Measurements from ENCODE around the gene C1orf35. TPM values are rescaled to one million over a fixed set of nuclear protein-coding genes. Genes with fewer than 3 reads are reported as not detected.

C1orf35 gene
- total RNA-seq, 1 donor from 2014 or later, result 17.1 TPM

DNA sequence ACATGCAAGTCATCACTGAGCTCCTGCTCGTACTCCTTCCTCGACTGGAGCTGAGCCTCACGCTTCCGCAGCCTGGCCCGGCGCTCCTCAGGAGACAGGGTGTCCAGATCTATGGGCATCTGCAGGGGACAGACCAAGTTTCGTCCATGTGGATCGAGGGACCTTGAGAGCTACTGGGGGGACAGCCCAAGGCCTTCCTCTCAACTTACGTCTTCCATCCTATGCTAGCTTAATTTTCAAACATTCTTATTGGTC lies 3.6 kb upstream of the C1orf35 start:
- no peak for FAIRE-seq
- no peak overlapping the region for H3K4me3 ChIP-seq (ENCODE audit: low read depth, low read length)
- no peaks in the 10 kb centered on the region for H3K27me3 ChIP-seq (ENCODE audit: control insufficient read depth, insufficient read depth, low read length)
- TF ChIP-seq, protein P1, sequence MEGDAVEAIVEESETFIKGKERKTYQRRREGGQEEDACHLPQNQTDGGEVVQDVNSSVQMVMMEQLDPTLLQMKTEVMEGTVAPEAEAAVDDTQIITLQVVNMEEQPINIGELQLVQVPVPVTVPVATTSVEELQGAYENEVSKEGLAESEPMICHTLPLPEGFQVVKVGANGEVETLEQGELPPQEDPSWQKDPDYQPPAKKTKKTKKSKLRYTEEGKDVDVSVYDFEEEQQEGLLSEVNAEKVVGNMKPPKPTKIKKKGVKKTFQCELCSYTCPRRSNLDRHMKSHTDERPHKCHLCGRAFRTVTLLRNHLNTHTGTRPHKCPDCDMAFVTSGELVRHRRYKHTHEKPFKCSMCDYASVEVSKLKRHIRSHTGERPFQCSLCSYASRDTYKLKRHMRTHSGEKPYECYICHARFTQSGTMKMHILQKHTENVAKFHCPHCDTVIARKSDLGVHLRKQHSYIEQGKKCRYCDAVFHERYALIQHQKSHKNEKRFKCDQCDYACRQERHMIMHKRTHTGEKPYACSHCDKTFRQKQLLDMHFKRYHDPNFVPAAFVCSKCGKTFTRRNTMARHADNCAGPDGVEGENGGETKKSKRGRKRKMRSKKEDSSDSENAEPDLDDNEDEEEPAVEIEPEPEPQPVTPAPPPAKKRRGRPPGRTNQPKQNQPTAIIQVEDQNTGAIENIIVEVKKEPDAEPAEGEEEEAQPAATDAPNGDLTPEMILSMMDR (IDR thresholded peaks at IDR 0.05; ENCODE audit: insufficient read depth, low read length, severe bottlenecking), result no peak
- DNase-seq (ENCODE audit: low read depth), result no peak
- peaks cover 4% of the 10 kb centered on the region for H3K36me3 ChIP-seq (ENCODE audit: control insufficient read depth, insufficient read depth, low read length)

DNA sequence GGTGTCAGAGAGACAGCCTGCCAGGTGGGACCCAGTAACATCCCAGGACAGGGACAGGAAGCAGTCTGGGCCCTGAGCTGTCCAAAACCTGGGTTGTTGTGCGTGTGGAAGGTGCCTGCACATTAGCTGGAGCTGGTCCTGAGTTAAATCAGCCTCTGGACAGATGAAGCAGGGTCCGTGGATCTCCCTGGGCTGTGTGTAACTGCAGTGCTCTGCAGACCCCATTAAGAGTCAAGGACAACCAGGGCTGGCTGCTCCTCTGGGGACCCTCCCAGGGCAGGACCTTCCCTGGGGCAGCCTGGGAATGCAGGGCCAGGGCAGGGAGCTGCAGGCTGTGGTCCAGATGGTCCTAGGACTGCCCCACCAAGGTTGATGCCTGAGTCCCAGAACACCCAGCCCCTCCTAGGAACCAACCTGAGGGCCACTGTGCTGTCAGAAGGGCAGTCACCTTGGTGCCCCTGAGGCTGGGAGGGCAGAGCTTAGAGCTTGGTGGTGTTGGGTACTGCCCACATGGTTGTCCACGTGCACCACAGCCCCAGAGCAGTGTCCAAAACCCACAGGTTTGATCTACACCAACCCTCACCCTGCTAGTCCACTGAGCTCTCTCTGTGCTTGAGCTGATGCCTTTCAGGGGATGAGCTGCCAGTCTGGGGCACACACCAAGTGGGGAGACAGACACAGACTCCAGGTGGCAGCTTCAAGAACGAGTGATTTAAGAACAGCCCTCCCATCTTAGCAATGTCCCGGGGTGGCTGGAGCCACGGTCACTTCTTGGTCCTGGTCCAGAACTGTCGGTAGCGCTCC lies 3.1 kb upstream of the C1orf35 start:
- no peak overlapping the region for H3K4me3 ChIP-seq (ENCODE audit: low read depth, low read length)
- FAIRE-seq (no peak), DNase-seq (ENCODE audit: low read depth) (no peak)
- TF ChIP-seq, protein P1 (IDR thresholded peaks at IDR 0.05; ENCODE audit: insufficient read depth, low read length, severe bottlenecking), result no peak
- peaks cover 4% of the 10 kb centered on the region for H3K36me3 ChIP-seq (ENCODE audit: control insufficient read depth, insufficient read depth, low read length)
- no peaks in the 10 kb centered on the region for H3K27me3 ChIP-seq (ENCODE audit: control insufficient read depth, insufficient read depth, low read length)

DNA sequence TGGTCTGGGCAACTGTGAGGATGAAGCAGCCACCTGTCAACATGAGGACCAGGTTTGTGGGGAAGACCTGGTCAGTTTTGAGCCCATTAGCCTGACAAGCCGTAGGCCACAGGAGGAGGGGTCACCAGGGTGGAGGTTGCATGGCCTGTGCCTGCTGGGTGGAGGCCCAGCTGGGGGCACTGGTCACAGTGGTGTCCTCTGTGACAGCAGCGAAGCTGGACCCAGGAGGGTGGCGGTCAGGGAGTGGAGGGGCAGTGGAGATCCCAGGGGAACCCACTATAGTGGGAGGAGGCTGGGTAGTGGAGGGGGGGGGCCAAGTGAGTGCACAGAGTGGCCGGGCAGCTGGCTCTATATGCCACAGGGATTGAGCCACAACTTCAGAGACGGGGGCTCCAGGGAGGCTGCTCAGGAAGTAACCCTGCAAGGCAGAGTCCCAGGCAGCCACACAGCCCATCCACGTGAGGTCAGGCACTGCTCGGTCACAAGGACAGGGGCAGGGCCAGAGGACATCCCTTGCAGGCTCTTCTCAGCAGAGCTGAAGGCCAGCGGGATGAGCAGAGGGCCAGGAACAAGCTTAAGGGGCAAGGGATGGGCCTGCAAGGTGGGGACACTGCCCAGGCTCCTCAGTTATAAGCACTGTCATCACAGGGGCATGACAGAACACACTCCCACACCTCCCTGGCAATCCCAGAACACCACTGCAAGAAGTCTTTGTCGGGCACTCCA lies 2.3 kb upstream of the C1orf35 start:
- FAIRE-seq, result no peak
- Histone ChIP-seq H3K27me3 (ENCODE audit: control insufficient read depth, insufficient read depth, low read length) (no peaks in the 10 kb centered on the region), H3K4me3 (ENCODE audit: low read depth, low read length) (no peak overlapping the region), H3K36me3 (ENCODE audit: control insufficient read depth, insufficient read depth, low read length) (peaks cover 4% of the 10 kb centered on the region)
- DNase-seq (ENCODE audit: low read depth), result no peak
- TF ChIP-seq, protein P1 (IDR thresholded peaks at IDR 0.05; ENCODE audit: insufficient read depth, low read length, severe bottlenecking), result no peak

DNA sequence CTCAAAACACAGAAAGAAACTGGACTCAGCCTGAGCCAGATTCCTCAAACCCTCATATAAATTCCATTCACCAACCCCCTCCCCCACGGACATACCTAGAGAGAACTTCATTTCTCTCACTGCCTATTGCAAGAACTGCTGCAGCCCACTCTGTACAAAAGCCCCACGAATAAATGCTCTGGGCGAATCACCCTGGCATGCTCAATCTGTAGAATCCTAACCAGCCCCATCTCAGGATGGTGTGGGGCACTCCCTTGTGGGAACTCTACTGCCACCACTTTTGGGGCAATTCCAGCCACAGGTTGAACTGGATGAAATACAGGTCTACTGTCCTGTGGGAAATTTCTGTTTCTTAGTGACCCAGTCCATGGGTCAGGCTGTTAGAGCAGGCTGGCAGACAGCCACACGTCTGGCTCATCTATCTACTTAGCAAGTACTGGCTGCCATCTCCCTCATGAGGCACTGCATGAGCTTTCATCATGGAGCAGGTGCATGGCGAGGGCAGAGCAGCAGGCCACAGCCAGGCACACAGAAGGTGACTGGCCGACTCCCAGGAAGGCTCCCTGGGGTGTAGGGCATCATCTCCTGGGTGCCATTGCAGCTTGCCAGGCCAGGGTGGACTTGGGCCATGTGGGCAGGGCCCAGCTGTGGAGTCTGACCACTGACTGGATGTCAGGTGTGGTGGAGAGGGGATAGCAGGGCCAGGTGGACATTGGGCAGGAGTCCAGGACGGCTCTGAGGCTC lies 1.6 kb upstream of the C1orf35 start:
- no peak for DNase-seq (ENCODE audit: low read depth)

DNA sequence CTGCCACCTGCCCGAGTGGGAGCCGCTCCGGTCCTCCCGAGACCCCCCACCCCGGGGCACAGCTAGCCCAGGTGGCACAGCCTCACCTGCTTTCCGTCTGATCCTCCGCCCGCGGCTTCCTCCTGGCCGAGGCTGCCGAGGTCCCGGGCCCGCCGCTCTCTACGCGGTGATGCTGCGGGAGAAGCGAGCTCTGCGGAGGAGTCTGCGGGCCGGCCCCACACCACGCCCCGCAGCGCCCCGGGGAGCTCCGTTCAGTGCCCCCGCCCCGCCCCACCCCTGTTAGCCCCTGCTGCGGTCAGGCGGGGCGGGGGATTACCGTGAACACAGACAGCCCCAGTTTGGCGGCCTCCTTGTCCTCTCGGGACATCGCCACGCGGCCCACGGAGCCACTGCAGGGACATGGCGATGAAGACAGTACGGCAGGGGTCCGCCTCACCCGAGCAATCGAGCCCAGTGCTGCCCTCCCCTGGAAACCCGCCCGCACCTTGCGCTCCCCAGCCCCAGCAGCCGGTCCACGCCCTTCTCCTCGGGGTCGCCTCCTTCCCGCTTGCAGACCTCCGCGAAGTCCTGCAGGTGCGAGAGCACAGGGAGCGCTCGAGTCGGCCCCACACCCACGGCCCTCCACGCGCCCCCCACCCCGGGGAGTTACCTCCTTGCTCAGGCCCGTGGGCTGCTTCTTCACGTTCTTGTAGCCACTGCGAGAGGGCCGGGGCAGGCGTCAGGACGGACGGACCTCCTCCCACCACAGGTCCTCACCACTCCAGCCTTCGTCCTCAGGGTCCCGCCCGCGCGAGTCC lies 933 bp downstream of the C1orf35 start:
- TF ChIP-seq, protein P1 (IDR thresholded peaks at IDR 0.05; ENCODE audit: insufficient read depth, low read length, severe bottlenecking), result peak; percentile 45
- no peak for FAIRE-seq
- Histone ChIP-seq H3K36me3 (ENCODE audit: control insufficient read depth, insufficient read depth, low read length) (peaks cover 14% of the 10 kb centered on the region), H3K4me3 (ENCODE audit: low read depth, low read length) (peak overlapping the region; percentile 90), H3K27me3 (ENCODE audit: control insufficient read depth, insufficient read depth, low read length) (no peaks in the 10 kb centered on the region)
- no peak for DNase-seq (ENCODE audit: low read depth)

More for the DNA sequence above, 1.6 kb upstream of the C1orf35 start:
- Histone ChIP-seq H3K36me3 (ENCODE audit: control insufficient read depth, insufficient read depth, low read length) (peaks cover 4% of the 10 kb centered on the region), H3K4me3 (ENCODE audit: low read depth, low read length) (no peak overlapping the region), H3K27me3 (ENCODE audit: control insufficient read depth, insufficient read depth, low read length) (no peaks in the 10 kb centered on the region)
- no peak for FAIRE-seq
- TF ChIP-seq, protein P1 (IDR thresholded peaks at IDR 0.05; ENCODE audit: insufficient read depth, low read length, severe bottlenecking), result no peak

Data from bronchial epithelial cell (primary cell).